Fibroblast of the aortic adventitia (primary cell): Measurements from ENCODE around the gene SIM1. TPM values are rescaled to one million over a fixed set of nuclear protein-coding genes. Genes with fewer than 3 reads are reported as not detected.

Source experiments
- DNase-seq: peaks from one replicate; pipeline ENCODE4 v3.0.0-alpha.2; 2010; ENCODE audit warnings: low read depth
- H3K4me3 ChIP-seq: 2 replicates; pipeline ENCODE4 v1.5.1; 2011; ENCODE audit warnings: low read depth, mild to moderate bottlenecking, control low read depth, low read length, moderate library complexity
- CTCF ChIP-seq: IDR thresholded peaks from 2 replicates; pipeline ENCODE4 v1.5.1; 2011; ENCODE audit warnings: mild to moderate bottlenecking, low read length, control low read depth, inconsistent platforms; ENCODE audit not compliant: insufficient read depth
- total RNA-seq: library from RNA; depleted of rRNA; stranded (reverse); fragments of >200 nt; gene quantifications from 2 replicates; pipeline ENCODE4 v1.2.3, GENCODE V29; 2012; ENCODE audit warnings: low replicate concordance

SIM1 gene
- total RNA-seq, 1 donor: under 0.01 TPM

- DNase-seq: peak; percentile 23
- TF ChIP-seq CTCF: no peak
- H3K4me3 ChIP-seq: no peak overlapping the region
Measured at GRCh38 chr6:100335991-100336390, 128.7 kb downstream of the SIM1 start.
